Erythroblast (primary cell): ENCODE measurements around the gene C1orf105.

Experiments used
- GATA1 ChIP-seq: IDR thresholded peaks from 2 replicates; pipeline ENCODE4 v1.6.1; 2011; ENCODE audit warnings: low read depth, mild to moderate bottlenecking, control low read depth, low read length, moderate library complexity
- POLR2A ChIP-seq: IDR thresholded peaks from 2 replicates; pipeline ENCODE4 v1.6.1; 2011; ENCODE audit warnings: mild to moderate bottlenecking, low read length

DNA sequence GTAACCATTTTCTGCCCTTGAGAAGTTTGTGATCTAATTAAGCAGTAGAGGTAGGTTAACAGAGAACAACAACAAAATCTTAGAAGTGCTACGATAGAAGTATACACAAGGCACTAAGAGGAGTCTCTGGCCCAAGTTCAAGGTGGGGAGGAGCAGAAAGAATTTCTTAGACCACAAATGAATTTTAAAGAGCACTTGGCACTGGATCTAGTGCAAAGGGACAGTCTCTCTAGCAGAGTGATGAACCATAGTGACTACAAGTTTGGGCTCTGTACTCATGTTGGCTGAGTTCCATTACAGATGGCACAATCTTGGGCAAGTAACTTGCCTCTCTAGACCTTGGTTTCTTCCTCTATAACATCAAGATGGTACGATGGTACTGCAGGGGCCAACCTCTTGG lies 56.7 kb downstream of the C1orf105 start:
- TF ChIP-seq POLR2A, result no peak
- TF ChIP-seq GATA1, result no peak
